Heart left ventricle (tissue), 16 donors: ENCODE measurements around the gene VTI1A. TPM values are rescaled to one million over a fixed set of nuclear protein-coding genes. Genes with fewer than 3 reads are reported as not detected.

Source experiments
- ATAC-seq, 4 donors: fragments of 200-7000 bp; cut with Tn5 transposase; one replicate each; pipeline ENCODE4 v1.9.1; 2020 to 2022; ENCODE audit warnings: moderate library complexity in 4 of 4, mild to moderate bottlenecking in 3 of 4, moderate number of reproducible peaks in 1 of 4
- DNase-seq, 5 donors: peaks; one replicate each; pipeline ENCODE4 v3.0.0-alpha.2; 2020
- H3K27ac ChIP-seq, 12 donors: fragments of 200-600 bp; sonication (generic) in 4 of 12; one replicate each; pipeline versions ENCODE4 v1.5.0 to v1.8.0; 2016 to 2022; ENCODE audit warnings: mild to moderate bottlenecking in 2 of 12
- H3K27me3 ChIP-seq, 9 donors: fragments of 200-600 bp; sonication (generic) in 2 of 9; one replicate each; pipeline versions ENCODE4 v1.5.1 to v1.8.0; 2016 to 2022; ENCODE audit warnings: mild to moderate bottlenecking in 3 of 9
- H3K36me3 ChIP-seq, 9 donors: fragments of 200-600 bp; sonication (generic) in 2 of 9; one replicate each; pipeline versions ENCODE4 v1.5.0 to v1.8.0; 2018 to 2022; ENCODE audit warnings: mild to moderate bottlenecking in 2 of 9
- H3K4me1 ChIP-seq, 12 donors: fragments of 200-600 bp; sonication (generic) in 4 of 12; one replicate each; pipeline versions ENCODE4 v1.5.0 to v1.8.0; 2016 to 2022; ENCODE audit warnings: mild to moderate bottlenecking in 3 of 12
- H3K4me3 ChIP-seq, 12 donors: fragments of 200-600 bp; sonication (generic) in 4 of 12; one replicate each; pipeline versions ENCODE4 v1.5.0 to v1.8.0; 2017 to 2022; ENCODE audit warnings: mild to moderate bottlenecking in 9 of 12, moderate library complexity in 4 of 12
- H3K9me3 ChIP-seq, 12 donors: fragments of 200-600 bp; sonication (generic) in 4 of 12; one replicate each; pipeline versions ENCODE4 v1.5.0 to v1.8.0; 2016 to 2022; ENCODE audit warnings: mild to moderate bottlenecking in 1 of 12
- POLR2A ChIP-seq, 2 donors: fragments of 450-650 bp; IDR thresholded peaks; one replicate each; pipeline ENCODE4 v1.6.1; 2017; ENCODE audit warnings: antibody characterized with exemption in 2 of 2, mild to moderate bottlenecking in 2 of 2, moderate library complexity in 2 of 2
- WGBS, 4 donors: extraction: QIAGEN DNeasy Blood & Tissue Kit in 2 of 4; methylation state at CpG; one replicate each; pipeline versions ENCODE4 v1.1.5 to v1.1.7; 2013 to 2018; 5-methylcytosine and 5-hydroxymethylcytosine counted together
- intact Hi-C, 10 donors: fragments of 100-400 bp; cut with DNase I; formaldehyde crosslinking; loops; one replicate each; pipeline versions ENCODE4 v1.11.1 to v1.14.2; 2022
- polyA plus RNA-seq, 2 donors: library from polyadenylated mRNA; stranded (reverse); fragments of 200-250 nt; gene quantifications; one replicate each; pipeline ENCODE4 v1.2.3, GENCODE V29; 2013
- total RNA-seq, 9 donors: library from RNA; depleted of rRNA in 2 of 9; stranded (reverse); fragments of >200 nt in 2 of 9; fragmentation: NEBNext Ultra II Directional in 3 of 9; extraction: Animal tissue kit (Norgen Biotek cat#: 25700) in 3 of 9; gene quantifications; one replicate each; pipeline versions ENCODE4 v1.1.0 to v1.2.4, GENCODE V29; 2016 to 2023
- TF ChIP-seq, protein P1 (sequence below), 12 donors: fragments of 200-600 bp; sonication (generic) in 4 of 12; IDR thresholded peaks; one replicate each; pipeline versions ENCODE4 v1.5.0 to v1.8.0; 2018 to 2022; ENCODE audit warnings: antibody characterized with exemption in 12 of 12, mild to moderate bottlenecking in 5 of 12
- donor health status: ischemic (EF 13 %, LVEDD 7.1; RV severe dilation, severe dysfunction).
- donor health status: healthy with polysubstance abuse.
- donor health status: DM: no; HTN: yes; CAD: no.
- donor health status: DM: no; HTN: no; CAD: no.
- donor health status: ischemic (EF 25% LVEDD 6.9; RV normal size, moderate dysfunction).
- donor health status: ischemic (EF 25% LVEDD 5.7; RV mildly dilated, moderate dysfunction).
- donor health status: healthy.
- donor health status: DM: yes; HTN: yes; CAD: no.
- donor health status: ischemic (EF 35%, LVEDD 5.7; RV mildly dilated, moderate dysfunction).
- donor health status: nonischemic (EF 11% LVEDD 7.7; RV severe dilation, severe dysfunction).
- donor health status: DM: yes; HTN: yes; CAD: no.
- donor health status: PGD.
- donor health status: ischemic (EF 29% LVEDD 5.4; RV normal size, mild dysfunction).
- donor health status: nonischemic (EF 23%, LVEDD 6.1; RV moderate dilation, normal function).

VTI1A gene
- total and polyA plus RNA-seq, 11 donors = 6.0 to 33.1 (median 23.2) TPM

- no peak overlapping the region for H3K27ac ChIP-seq
- no peaks in the 10 kb centered on the region for H3K36me3 ChIP-seq
- no peak for DNase-seq
- ATAC-seq = no peak
- TF ChIP-seq, protein P1, sequence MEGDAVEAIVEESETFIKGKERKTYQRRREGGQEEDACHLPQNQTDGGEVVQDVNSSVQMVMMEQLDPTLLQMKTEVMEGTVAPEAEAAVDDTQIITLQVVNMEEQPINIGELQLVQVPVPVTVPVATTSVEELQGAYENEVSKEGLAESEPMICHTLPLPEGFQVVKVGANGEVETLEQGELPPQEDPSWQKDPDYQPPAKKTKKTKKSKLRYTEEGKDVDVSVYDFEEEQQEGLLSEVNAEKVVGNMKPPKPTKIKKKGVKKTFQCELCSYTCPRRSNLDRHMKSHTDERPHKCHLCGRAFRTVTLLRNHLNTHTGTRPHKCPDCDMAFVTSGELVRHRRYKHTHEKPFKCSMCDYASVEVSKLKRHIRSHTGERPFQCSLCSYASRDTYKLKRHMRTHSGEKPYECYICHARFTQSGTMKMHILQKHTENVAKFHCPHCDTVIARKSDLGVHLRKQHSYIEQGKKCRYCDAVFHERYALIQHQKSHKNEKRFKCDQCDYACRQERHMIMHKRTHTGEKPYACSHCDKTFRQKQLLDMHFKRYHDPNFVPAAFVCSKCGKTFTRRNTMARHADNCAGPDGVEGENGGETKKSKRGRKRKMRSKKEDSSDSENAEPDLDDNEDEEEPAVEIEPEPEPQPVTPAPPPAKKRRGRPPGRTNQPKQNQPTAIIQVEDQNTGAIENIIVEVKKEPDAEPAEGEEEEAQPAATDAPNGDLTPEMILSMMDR (IDR thresholded peaks at IDR 0.05) = no peak
- no peak for TF ChIP-seq POLR2A (IDR thresholded peaks at IDR 0.05)
- 94 to 98% (median 98%) methylated on average over 7 of the region's 7 CpGs for WGBS, 4 donors
- no peaks in the 10 kb centered on the region for H3K9me3 ChIP-seq
- no peak overlapping the region for H3K4me3 ChIP-seq
- H3K4me1 ChIP-seq = peaks cover 0 to 4% (median 0%) of the 10 kb centered on the region in 12 donors
- intact Hi-C loops = no loop called here
- H3K27me3 ChIP-seq = no peaks in the 10 kb centered on the region
Measured at GRCh38 chr10:112695539-112695938, 248.5 kb downstream of the VTI1A start.

DNA sequence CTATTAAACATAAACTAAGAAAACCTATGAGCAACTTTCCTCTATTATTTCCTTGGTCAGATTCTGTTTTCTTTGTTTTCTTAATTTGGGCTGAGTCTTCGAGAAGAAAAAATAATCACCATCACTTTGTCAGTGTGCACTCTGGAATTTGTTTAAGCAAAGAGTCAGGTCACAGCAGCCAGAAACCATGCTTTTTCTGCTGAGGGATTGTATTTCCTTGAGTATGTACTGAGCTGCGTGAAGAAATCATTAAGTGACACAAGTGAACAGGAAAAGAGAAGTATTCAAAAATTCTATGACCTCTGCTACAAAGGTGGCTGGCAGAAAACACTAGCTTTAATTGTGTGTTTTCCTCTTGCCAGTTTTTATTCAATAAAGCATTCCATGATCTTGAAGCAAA, 249.6 kb downstream of the VTI1A start:
- Histone ChIP-seq H3K4me1 (peaks cover 0 to 13% (median 3%) of the 10 kb centered on the region in 12 donors), H3K27me3 (no peaks in the 10 kb centered on the region), H3K9me3 (no peaks in the 10 kb centered on the region), H3K27ac (no peak overlapping the region), H3K4me3 (no peak overlapping the region), H3K36me3 (no peaks in the 10 kb centered on the region)
- intact Hi-C loops = no loop called here
- TF ChIP-seq, protein P1 (IDR thresholded peaks at IDR 0.05) = no peak
- TF ChIP-seq POLR2A (IDR thresholded peaks at IDR 0.05) = no peak
- no peak for DNase-seq
- ATAC-seq = no peak
- WGBS, 4 donors = 55 to 73% (median 63%) methylated on average over 2 of the region's 2 CpGs

GRCh38 chr10:112698133-112698817, 251.3 kb downstream of the VTI1A start:
- H3K4me3 ChIP-seq = no peak overlapping the region
- no peak for ATAC-seq
- H3K4me1 ChIP-seq = peaks cover 0 to 19% (median 3%) of the 10 kb centered on the region in 12 donors
- no peaks in the 10 kb centered on the region for H3K9me3 ChIP-seq
- H3K36me3 ChIP-seq = no peaks in the 10 kb centered on the region
- no peaks in the 10 kb centered on the region for H3K27me3 ChIP-seq
- TF ChIP-seq, protein P1 (IDR thresholded peaks at IDR 0.05) = no peak
- TF ChIP-seq POLR2A (IDR thresholded peaks at IDR 0.05) = no peak
- no peak for DNase-seq
- intact Hi-C loops = no loop called here
- no peak overlapping the region for H3K27ac ChIP-seq
- 82 to 95% (median 90%) methylated on average over 7 of the region's 7 CpGs for WGBS, 4 donors

- intact Hi-C loops = no loop called here
- H3K9me3 ChIP-seq = no peaks in the 10 kb centered on the region
- H3K36me3 ChIP-seq = no peaks in the 10 kb centered on the region
- peaks cover 0 to 19% (median 3%) of the 10 kb centered on the region in 12 donors for H3K4me1 ChIP-seq
- no peak for TF ChIP-seq POLR2A (IDR thresholded peaks at IDR 0.05)
- TF ChIP-seq, protein P1 (IDR thresholded peaks at IDR 0.05) = no peak
- H3K4me3 ChIP-seq = no peak overlapping the region
- peak in 1 of 4 donors; percentile 49 for ATAC-seq
- WGBS, 4 donors = 80 to 90% (median 88%) methylated on average over 5 of the region's 5 CpGs
- H3K27ac ChIP-seq = no peak overlapping the region
- DNase-seq = no peak
- no peaks in the 10 kb centered on the region for H3K27me3 ChIP-seq
Measured at GRCh38 chr10:112698818-112699164, 251.8 kb downstream of the VTI1A start.
